GM12875 (cell line): ENCODE data around the gene NUDCD3.

Experiments used
- H3K4me3 ChIP-seq: one replicate; pipeline ENCODE4 v1.5.1; 2011; ENCODE audit warnings: low read depth, low read length, control low read depth
- CTCF ChIP-seq: IDR thresholded peaks from 2 replicates; pipeline ENCODE4 v1.5.1; 2011; ENCODE audit warnings: low read depth, mild to moderate bottlenecking, control low read depth, inconsistent platforms, low read length, moderate library complexity, borderline replicate concordance; ENCODE audit not compliant: insufficient read depth

Gene NUDCD3

GRCh38 chr7:44387389-44387788 is 103.1 kb downstream of the NUDCD3 start:
- H3K4me3 ChIP-seq = no peak overlapping the region
- no peak for TF ChIP-seq CTCF

- no peak for TF ChIP-seq CTCF
- H3K4me3 ChIP-seq = no peak overlapping the region
Measured at GRCh38 chr7:44386139-44386913, 104.1 kb downstream of the NUDCD3 start.

- no peak for TF ChIP-seq CTCF
Measured at GRCh38 chr7:44385434-44386138, 104.9 kb downstream of the NUDCD3 start.

GRCh38 chr7:44384586-44385433 is 105.6 kb downstream of the NUDCD3 start:
- H3K4me3 ChIP-seq = no peak overlapping the region
- no peak for TF ChIP-seq CTCF

More at GRCh38 chr7:44385434-44386138, 104.9 kb downstream of the NUDCD3 start:
- no peak overlapping the region for H3K4me3 ChIP-seq

- no peak for TF ChIP-seq CTCF
- H3K4me3 ChIP-seq = no peak overlapping the region
Measured at GRCh38 chr7:44383566-44383965, 106.9 kb downstream of the NUDCD3 start.

- no peak overlapping the region for H3K4me3 ChIP-seq
- no peak for TF ChIP-seq CTCF
Measured at GRCh38 chr7:44382459-44383265, 107.8 kb downstream of the NUDCD3 start.
